Astrocyte of the cerebellum (primary cell): Measurements from ENCODE around the gene SERPING1.

Experiments used
- DNase-seq: peaks from one replicate; pipeline ENCODE4 v3.0.0-alpha.2; 2011; ENCODE audit warnings: low read depth
- H3K4me3 ChIP-seq: 2 replicates; pipeline ENCODE4 v1.5.1; 2011; ENCODE audit warnings: mild to moderate bottlenecking, low read depth, low read length, moderate library complexity
- CTCF ChIP-seq: IDR thresholded peaks from 2 replicates; pipeline ENCODE4 v1.5.1; 2012; ENCODE audit warnings: low read length, low read depth, moderate library complexity, mild to moderate bottlenecking; ENCODE audit errors: missing control alignments
- in situ Hi-C: cut with HindIII; loops from 2 replicates; pipeline ENCODE4 v1.10.0; 2017; ENCODE audit warnings: low sequenced_read_pairs

Gene SERPING1

GRCh38 chr11:57588046-57588710, 9.3 kb upstream of the SERPING1 start:
- DNase-seq, result no peak
- in situ Hi-C loops, result no loop called here
- no peak overlapping the region for H3K4me3 ChIP-seq
- TF ChIP-seq CTCF, result no peak

- no peak overlapping the region for H3K4me3 ChIP-seq
- in situ Hi-C loops, result no loop called here
- DNase-seq, result no peak
- TF ChIP-seq CTCF, result no peak
Measured at GRCh38 chr11:57596266-57596885, 1.1 kb upstream of the SERPING1 start.

- DNase-seq, result no peak
- in situ Hi-C loops, result no loop called here
- TF ChIP-seq CTCF, result no peak
- H3K4me3 ChIP-seq, result peak overlapping the region; percentile 40
Measured at GRCh38 chr11:57597916-57598830, 688 bp downstream of the SERPING1 start.

- TF ChIP-seq CTCF, result no peak
- in situ Hi-C loops, result no loop called here
- no peak for DNase-seq
- peak overlapping the region; percentile 40 for H3K4me3 ChIP-seq
Measured at GRCh38 chr11:57598831-57599155, 1.3 kb downstream of the SERPING1 start.

- DNase-seq, result no peak
- H3K4me3 ChIP-seq, result no peak overlapping the region
- no peak for TF ChIP-seq CTCF
- in situ Hi-C loops, result no loop called here
Measured at GRCh38 chr11:57599381-57599780, 1.9 kb downstream of the SERPING1 start.

GRCh38 chr11:57601297-57601696, 3.8 kb downstream of the SERPING1 start:
- DNase-seq, result no peak
- no peak overlapping the region for H3K4me3 ChIP-seq
- no peak for TF ChIP-seq CTCF
- in situ Hi-C loops, result no loop called here
